Rectal smooth muscle tissue (tissue), 1 donor: ENCODE data around the gene CFLAR.

Experiments
- H3K27ac ChIP-seq: one replicate; pipeline ENCODE4 v1.7.0; 2013; ENCODE audit warnings: low read depth, low read length, inconsistent platforms
- H3K27me3 ChIP-seq: one replicate; pipeline ENCODE4 v1.7.0; 2013; ENCODE audit warnings: low read length; ENCODE audit not compliant: control insufficient read depth, insufficient read depth
- H3K36me3 ChIP-seq: one replicate; pipeline ENCODE4 v1.7.0; 2013; ENCODE audit warnings: low read length; ENCODE audit not compliant: control insufficient read depth, insufficient read depth
- H3K4me1 ChIP-seq: one replicate; pipeline ENCODE4 v1.7.0; 2013; ENCODE audit warnings: low read length; ENCODE audit not compliant: control insufficient read depth, insufficient read depth
- H3K4me3 ChIP-seq: one replicate; pipeline ENCODE4 v1.7.0; 2013; ENCODE audit warnings: low read length
- H3K9ac ChIP-seq: one replicate; pipeline ENCODE4 v1.7.0; 2013; ENCODE audit warnings: low read length

Gene CFLAR

DNA sequence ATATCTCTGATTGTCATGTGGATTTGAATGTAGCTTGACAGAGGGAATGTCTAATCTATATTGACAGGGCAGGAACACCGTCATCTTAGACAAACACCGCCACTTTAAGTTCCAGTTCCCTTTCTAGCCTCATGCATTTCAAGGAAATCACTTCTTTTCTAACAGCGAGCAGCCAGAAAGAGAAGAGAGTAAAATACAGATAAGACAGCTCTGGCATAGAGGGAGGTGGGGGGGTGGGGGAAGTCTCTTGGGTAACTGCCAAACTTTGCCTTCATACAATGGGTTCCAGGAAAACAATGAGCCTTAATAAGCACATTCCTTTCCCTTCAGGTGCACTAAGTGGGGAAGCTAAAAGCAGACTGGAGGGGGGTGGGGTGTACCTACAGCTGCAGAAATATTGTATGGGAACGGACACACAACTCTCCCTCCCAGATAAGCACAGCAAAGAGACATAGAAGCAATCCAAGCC lies 104.2 kb downstream of the CFLAR start:
- H3K27ac ChIP-seq, result no peak overlapping the region
- no peak overlapping the region for H3K4me3 ChIP-seq
- no peak overlapping the region for H3K9ac ChIP-seq
- no peaks in the 10 kb centered on the region for H3K27me3 ChIP-seq
- H3K4me1 ChIP-seq, result no peaks in the 10 kb centered on the region
- H3K36me3 ChIP-seq, result no peaks in the 10 kb centered on the region

GRCh38 chr2:201223089-201224073 lies 107.4 kb downstream of the CFLAR start:
- no peaks in the 10 kb centered on the region for H3K36me3 ChIP-seq
- H3K4me3 ChIP-seq, result no peak overlapping the region
- no peak overlapping the region for H3K27ac ChIP-seq
- no peaks in the 10 kb centered on the region for H3K27me3 ChIP-seq
- H3K9ac ChIP-seq, result no peak overlapping the region
- no peaks in the 10 kb centered on the region for H3K4me1 ChIP-seq
